Natural killer cell (primary cell): ENCODE results near the gene RNF14. TPM values are rescaled to one million over a fixed set of nuclear protein-coding genes. Genes with fewer than 3 reads are reported as not detected.

Source experiments
- ATAC-seq, 3 donors: fragments of 150-1000 bp in 2 of 3; fragments of 200-7000 bp in 1 of 3; cut with Tn5 transposase; 1 replicate in 1 of 3; 2 replicates in 2 of 3; pipeline ENCODE4 v1.10.0; 2021; ENCODE audit warnings: mild to moderate bottlenecking in 2 of 3, moderate library complexity in 2 of 3
- DNase-seq, 2 donors: peaks; one replicate each; pipeline versions ENCODE4 v3.0.0 to v3.0.0-alpha.2; 2013 to 2021; ENCODE audit warnings: mixed read lengths in 1 of 2
- H3K27ac ChIP-seq: one replicate; pipeline ENCODE4 v1.5.1; 2013; ENCODE audit warnings: mild to moderate bottlenecking, low read length
- H3K27me3 ChIP-seq: one replicate; pipeline ENCODE4 v1.6.1; 2013; ENCODE audit warnings: low read length; ENCODE audit not compliant: control insufficient read depth, insufficient read depth
- H3K36me3 ChIP-seq: one replicate; pipeline ENCODE4 v1.6.1; 2013; ENCODE audit warnings: low read length; ENCODE audit not compliant: control insufficient read depth, insufficient read depth
- H3K4me1 ChIP-seq: one replicate; pipeline ENCODE4 v1.6.1; 2013; ENCODE audit warnings: low read length; ENCODE audit not compliant: control insufficient read depth, insufficient read depth
- H3K4me3 ChIP-seq: one replicate; pipeline ENCODE4 v1.5.1; 2013; ENCODE audit warnings: low read length
- H3K9me3 ChIP-seq: one replicate; pipeline ENCODE4 v1.6.1; 2013; ENCODE audit warnings: low read length; ENCODE audit not compliant: control insufficient read depth, insufficient read depth
- H3K27ac Mint-ChIP-seq, 2 donors: one replicate each; pipeline ENCODE4 v1.8.0; 2022; ENCODE audit warnings: mild to moderate bottlenecking in 2 of 2, mixed read lengths in 2 of 2, moderate library complexity in 1 of 2
- H3K27me3 Mint-ChIP-seq, 2 donors: one replicate each; pipeline ENCODE4 v1.8.0; 2022; ENCODE audit warnings: low read depth in 2 of 2, mixed read lengths in 2 of 2
- H3K36me3 Mint-ChIP-seq: one replicate; pipeline ENCODE4 v1.8.0; 2022; ENCODE audit warnings: mixed read lengths
- H3K4me1 Mint-ChIP-seq, 2 donors: one replicate each; pipeline ENCODE4 v1.8.0; 2022; ENCODE audit warnings: mixed read lengths in 2 of 2
- H3K4me3 Mint-ChIP-seq: one replicate; pipeline ENCODE4 v1.8.0; 2022; ENCODE audit warnings: mild to moderate bottlenecking, moderate library complexity, mixed read lengths
- H3K9me3 Mint-ChIP-seq, 2 donors: one replicate each; pipeline ENCODE4 v1.8.0; 2022; ENCODE audit warnings: mixed read lengths in 2 of 2
- WGBS: methylation state at CpG from one replicate; pipeline ENCODE4 v1.1.7; 2013; ENCODE audit warnings: missing lambda C conversion rate; ENCODE audit not compliant: insufficient coverage; 5-methylcytosine and 5-hydroxymethylcytosine counted together
- intact Hi-C: fragments of 100-400 bp; cut with micrococcal nuclease; formaldehyde crosslinking; loops from one replicate; pipeline ENCODE4 v1.14.2; 2022
- total RNA-seq, 4 donors: library from RNA; stranded (reverse); fragments of 120-200 nt in 1 of 4; gene quantifications; one replicate each; pipeline versions ENCODE4 v1.2.3 to v1.2.4, GENCODE V29; 2013 to 2022
- TF ChIP-seq, protein P1 (sequence below): fragments of 200-600 bp; IDR thresholded peaks from one replicate; pipeline ENCODE4 v1.8.0; 2022; ENCODE audit warnings: antibody characterized with exemption

RNF14 gene
- total RNA-seq, 3 donors from 2014 or later (not counting 1 experiment from before 2014, with no cell fraction given): 20.6 to 29.2 (median 21.3) TPM

DNA sequence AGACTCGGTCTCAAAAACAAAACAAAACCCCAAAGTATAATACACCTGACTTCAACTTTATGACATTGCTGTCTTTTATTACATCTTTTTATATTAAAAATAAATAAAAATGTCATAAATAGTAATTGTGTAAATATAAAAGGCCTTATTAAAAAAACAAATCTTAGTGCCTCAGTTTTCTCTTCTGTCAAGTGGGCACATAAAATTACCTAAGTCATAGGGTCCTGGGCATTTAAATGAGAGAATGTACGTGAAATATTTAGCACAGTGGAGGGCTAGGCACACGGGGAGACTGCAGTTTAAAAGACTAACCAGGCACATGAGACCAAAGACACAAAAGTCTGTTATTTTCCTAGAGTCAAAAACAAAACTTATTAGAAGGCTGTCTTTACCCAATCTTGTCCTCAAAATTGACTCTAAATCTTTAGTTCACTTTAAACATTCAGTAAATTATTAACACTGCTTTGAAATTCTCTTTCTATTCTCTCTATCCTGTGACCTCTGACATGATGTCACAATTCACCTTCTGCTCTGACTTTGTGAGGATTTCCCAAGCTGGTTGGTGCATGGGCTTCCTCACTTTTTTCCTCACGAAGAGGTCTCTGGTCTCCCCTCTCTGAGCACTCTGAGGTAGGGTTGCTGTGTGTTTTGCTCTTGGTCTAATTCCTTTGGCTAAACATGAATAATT is 2.5 kb upstream of the RNF14 start:
- no peaks in the 10 kb centered on the region for H3K36me3 Mint-ChIP-seq
- peaks cover 34 to 36% of the 10 kb centered on the region in 2 donors for H3K4me1 Mint-ChIP-seq
- DNase-seq (no peak), ATAC-seq (no peak)
- 90% methylated on average over 2 of the region's 4 CpGs for WGBS
- peaks cover 18% of the 10 kb centered on the region for H3K4me1 ChIP-seq
- H3K9me3 Mint-ChIP-seq: no peaks in the 10 kb centered on the region
- H3K36me3 ChIP-seq: no peaks in the 10 kb centered on the region
- intact Hi-C loops: loop anchor here (10.0 kb wide), 1 partner anchor 48 kb away; the partner anchor contains the start of gene GNPDA1
- H3K4me3 Mint-ChIP-seq: no peak overlapping the region
- H3K4me3 ChIP-seq: no peak overlapping the region
- no peak overlapping the region for H3K27ac ChIP-seq
- H3K9me3 ChIP-seq: no peaks in the 10 kb centered on the region
- no peaks in the 10 kb centered on the region for H3K27me3 ChIP-seq
- H3K27me3 Mint-ChIP-seq: no peaks in the 10 kb centered on the region
- TF ChIP-seq, protein P1, sequence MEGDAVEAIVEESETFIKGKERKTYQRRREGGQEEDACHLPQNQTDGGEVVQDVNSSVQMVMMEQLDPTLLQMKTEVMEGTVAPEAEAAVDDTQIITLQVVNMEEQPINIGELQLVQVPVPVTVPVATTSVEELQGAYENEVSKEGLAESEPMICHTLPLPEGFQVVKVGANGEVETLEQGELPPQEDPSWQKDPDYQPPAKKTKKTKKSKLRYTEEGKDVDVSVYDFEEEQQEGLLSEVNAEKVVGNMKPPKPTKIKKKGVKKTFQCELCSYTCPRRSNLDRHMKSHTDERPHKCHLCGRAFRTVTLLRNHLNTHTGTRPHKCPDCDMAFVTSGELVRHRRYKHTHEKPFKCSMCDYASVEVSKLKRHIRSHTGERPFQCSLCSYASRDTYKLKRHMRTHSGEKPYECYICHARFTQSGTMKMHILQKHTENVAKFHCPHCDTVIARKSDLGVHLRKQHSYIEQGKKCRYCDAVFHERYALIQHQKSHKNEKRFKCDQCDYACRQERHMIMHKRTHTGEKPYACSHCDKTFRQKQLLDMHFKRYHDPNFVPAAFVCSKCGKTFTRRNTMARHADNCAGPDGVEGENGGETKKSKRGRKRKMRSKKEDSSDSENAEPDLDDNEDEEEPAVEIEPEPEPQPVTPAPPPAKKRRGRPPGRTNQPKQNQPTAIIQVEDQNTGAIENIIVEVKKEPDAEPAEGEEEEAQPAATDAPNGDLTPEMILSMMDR: no peak
- no peak overlapping the region for H3K27ac Mint-ChIP-seq

DNA sequence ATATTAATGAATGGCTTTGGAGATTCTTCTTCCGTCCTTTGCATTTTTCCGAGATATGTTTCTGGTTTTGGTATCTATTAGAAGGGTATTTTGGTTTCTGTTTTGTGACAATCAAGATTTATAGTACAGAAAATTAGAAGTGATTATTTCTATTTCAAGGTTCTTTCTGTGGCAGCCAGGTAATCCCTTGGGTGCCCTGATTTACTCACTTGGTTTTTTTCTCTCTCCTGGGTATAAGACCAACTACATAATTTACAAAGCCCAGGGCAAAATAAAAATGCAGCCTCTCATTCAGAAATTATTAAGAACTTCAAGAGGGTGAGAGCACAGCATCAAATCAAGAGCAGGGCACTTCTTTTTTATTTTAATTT is 2.0 kb upstream of the RNF14 start:
- Histone ChIP-seq H3K9me3 (no peaks in the 10 kb centered on the region), H3K27ac (no peak overlapping the region), H3K4me3 (no peak overlapping the region), H3K4me1 (peaks cover 13% of the 10 kb centered on the region), H3K27me3 (no peaks in the 10 kb centered on the region), H3K36me3 (no peaks in the 10 kb centered on the region)
- Mint-ChIP-seq H3K36me3 (no peaks in the 10 kb centered on the region), H3K9me3 (no peaks in the 10 kb centered on the region), H3K4me1 (peaks cover 30 to 31% of the 10 kb centered on the region in 2 donors), H3K4me3 (no peak overlapping the region), H3K27me3 (no peaks in the 10 kb centered on the region), H3K27ac (peak overlapping the region; percentile 20 to 96)
- DNase-seq (no peak), ATAC-seq (no peak)
- WGBS: 100% methylated on average over 2 of the region's 2 CpGs
- intact Hi-C loops: loop anchor here (10.0 kb wide), 1 partner anchor 48 kb away; the partner anchor contains the start of gene GNPDA1
- TF ChIP-seq, protein P1: no peak

GRCh38 chr5:141969783-141970771 is 1.2 kb downstream of the RNF14 start:
- H3K9me3 ChIP-seq: no peaks in the 10 kb centered on the region
- Mint-ChIP-seq H3K36me3 (no peaks in the 10 kb centered on the region), H3K27me3 (no peaks in the 10 kb centered on the region), H3K9me3 (no peaks in the 10 kb centered on the region), H3K4me3 (peak overlapping the region; percentile 99), H3K4me1 (peaks cover 32 to 37% of the 10 kb centered on the region in 2 donors), H3K27ac (peak overlapping the region; percentile 96 to 98)
- H3K4me3 ChIP-seq: peak overlapping the region; percentile 97
- peaks cover 19% of the 10 kb centered on the region for H3K36me3 ChIP-seq
- H3K4me1 ChIP-seq: peaks cover 12% of the 10 kb centered on the region
- ATAC-seq: no peak
- H3K27me3 ChIP-seq: no peaks in the 10 kb centered on the region
- peak overlapping the region; percentile 98 for H3K27ac ChIP-seq
- DNase-seq: peak in 1 of 2 donors; percentile 47
- TF ChIP-seq, protein P1: no peak
- intact Hi-C loops: loop anchor here (2.0 to 10.0 kb wide), 4 partner anchors 45 to 277 kb away; partner anchors contain the start of genes DELE1, GNPDA1 and PCDH1
- no CpG with 5 or more reads among the region's 2 CpGs for WGBS
